Testis (tissue), 2 donors: Measurements from ENCODE around the gene PLPPR2.

ENCODE experiments used
- CTCF ChIP-seq, 3 experiments: fragments of 450-650 bp in 2 of 3; fragments of 200-600 bp in 1 of 3; sonication (generic) in 1 of 3; IDR thresholded peaks; one replicate each; pipeline ENCODE4 v1.5.1; 2016 to 2019; ENCODE audit warnings: antibody characterized with exemption in 3 of 3, mild to moderate bottlenecking in 2 of 3, moderate library complexity in 1 of 3
- POLR2A ChIP-seq: fragments of 450-650 bp; IDR thresholded peaks from one replicate; pipeline ENCODE4 v1.6.1; 2017; ENCODE audit warnings: antibody characterized with exemption, mild to moderate bottlenecking, moderate library complexity

GRCh38 chr19:11365557-11366117, 10.4 kb downstream of the PLPPR2 start:
- TF ChIP-seq CTCF (IDR thresholded peaks at IDR 0.05) (no peak), POLR2A (no peak)
